CD1c-positive myeloid dendritic cell (primary cell): ENCODE measurements around the gene STK38L.
"Not testable (repeated sequence)": the region's sequence is repeated elsewhere in the genome, so short reads cannot be mapped to it uniquely, and the experiment has no call there.

ENCODE experiments used
- DNase-seq: peaks from one replicate; pipeline ENCODE4 v3.0.0-alpha.2; 2016; ENCODE audit errors: extremely low spot score

STK38L gene

DNA sequence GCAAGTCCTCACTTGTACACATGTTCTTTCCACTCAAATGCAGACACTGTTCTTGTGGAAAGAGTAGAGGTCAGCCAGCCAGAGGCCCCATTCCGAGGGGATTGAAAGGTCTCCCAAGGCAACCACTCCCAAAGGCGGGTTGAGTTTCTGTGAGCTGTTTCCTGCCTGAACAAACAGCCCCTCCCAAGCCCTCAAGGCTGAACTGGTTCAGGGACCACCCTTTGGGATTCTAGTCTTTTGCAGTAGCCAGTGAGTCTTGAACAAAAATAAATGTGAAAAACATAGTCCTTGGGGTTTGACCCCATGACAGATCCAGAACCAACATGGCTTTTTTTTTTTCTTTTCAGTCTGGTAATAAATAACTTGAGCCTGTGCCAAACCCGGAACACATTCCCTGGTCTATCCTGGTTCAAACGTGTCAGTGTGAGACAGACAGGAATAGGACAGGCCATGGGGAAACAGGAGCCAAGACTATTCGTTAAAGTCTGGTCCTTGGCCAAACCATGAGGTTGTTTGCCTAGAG lies 17.6 kb upstream of the STK38L start:
- DNase-seq: no peak

- peak; percentile 55 for DNase-seq
Measured at GRCh38 chr12:27229367-27229766, 14.7 kb upstream of the STK38L start.

GRCh38 chr12:27231374-27231773 lies 12.7 kb upstream of the STK38L start:
- not testable (repeated sequence) for DNase-seq

DNA sequence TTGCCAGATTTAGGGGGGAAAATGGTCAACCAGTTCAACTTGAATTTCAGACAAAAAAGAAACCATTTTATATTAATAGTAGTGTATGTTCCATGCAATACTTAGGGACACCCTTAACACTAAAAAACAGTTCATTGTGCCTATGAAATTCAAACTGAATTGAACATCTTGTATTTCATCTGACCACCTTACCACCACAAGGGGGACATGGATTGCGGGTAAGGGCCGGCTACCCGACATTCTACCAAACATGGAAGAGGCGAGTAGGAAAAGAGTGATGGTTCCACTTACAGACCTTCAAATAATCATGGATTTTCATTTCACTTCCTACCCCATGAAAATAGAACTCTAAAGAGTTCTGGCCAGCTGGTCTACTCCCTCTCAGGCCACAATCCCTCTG lies 10.3 kb upstream of the STK38L start:
- DNase-seq: no peak

DNA sequence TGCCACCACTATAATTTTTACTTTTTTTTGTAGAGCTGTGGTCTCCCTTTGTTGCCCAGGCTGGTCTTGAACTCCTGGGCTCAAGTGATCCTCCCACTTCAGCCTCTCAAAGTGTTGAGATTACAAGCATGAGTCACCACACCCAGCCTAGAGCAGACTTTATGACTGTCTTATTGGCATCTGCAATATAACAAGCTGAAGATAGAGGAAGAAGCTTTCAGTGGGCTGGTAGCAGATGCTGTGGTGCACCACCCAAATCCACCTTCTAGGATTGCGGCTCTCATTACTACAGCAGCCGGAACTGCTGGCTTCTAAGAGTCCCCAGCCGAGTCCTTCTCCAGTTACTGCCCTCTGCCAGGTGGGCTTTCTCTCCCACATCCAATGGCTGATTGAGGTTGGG lies 7.6 kb upstream of the STK38L start:
- DNase-seq: peak; percentile 88

GRCh38 chr12:27237790-27238771 lies 6.0 kb upstream of the STK38L start:
- DNase-seq: peak; percentile 88

DNA sequence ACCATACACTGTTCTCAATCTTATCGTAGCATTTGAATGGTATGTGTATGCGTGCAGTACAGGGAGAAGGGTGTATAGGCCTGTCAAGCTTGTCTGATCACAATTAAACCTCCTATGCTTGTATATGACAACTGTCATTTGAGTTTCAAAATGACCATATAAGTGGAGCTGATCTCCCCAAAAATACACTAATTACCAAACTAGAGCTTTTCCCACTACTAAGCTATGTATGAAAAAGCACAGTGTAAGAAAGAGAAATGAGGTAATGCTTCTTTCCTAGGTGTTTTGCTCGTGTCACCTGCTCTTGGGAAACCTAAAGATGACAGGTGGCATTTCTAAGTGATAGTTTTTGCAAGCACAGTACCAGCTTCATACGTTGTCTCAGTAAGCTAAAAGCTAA lies 1.1 kb upstream of the STK38L start:
- DNase-seq: no peak

- DNase-seq: peak; percentile 63
Measured at GRCh38 chr12:27244689-27245488, 803 bp downstream of the STK38L start.

DNA sequence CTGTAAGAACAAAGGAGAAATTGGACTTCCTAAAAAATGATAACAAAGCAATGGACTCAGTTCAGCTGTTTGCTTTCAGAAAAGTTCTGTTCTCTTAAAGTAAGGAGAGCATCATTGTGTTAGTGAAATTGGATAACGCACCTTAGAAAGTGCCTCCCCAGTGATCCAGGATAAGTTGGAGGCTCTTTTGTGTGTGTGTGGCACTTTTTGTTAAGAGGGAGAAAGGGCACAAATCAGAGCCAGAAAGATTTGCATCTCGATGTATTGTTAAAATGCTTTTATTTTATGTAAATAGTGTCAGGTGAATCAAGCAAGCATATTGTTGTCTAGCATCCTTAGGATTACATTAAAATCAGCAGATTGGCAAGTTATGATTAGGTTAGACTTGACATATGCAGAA lies 2.1 kb downstream of the STK38L start:
- no peak for DNase-seq

GRCh38 chr12:27246774-27247173 lies 2.7 kb downstream of the STK38L start:
- no peak for DNase-seq

DNA sequence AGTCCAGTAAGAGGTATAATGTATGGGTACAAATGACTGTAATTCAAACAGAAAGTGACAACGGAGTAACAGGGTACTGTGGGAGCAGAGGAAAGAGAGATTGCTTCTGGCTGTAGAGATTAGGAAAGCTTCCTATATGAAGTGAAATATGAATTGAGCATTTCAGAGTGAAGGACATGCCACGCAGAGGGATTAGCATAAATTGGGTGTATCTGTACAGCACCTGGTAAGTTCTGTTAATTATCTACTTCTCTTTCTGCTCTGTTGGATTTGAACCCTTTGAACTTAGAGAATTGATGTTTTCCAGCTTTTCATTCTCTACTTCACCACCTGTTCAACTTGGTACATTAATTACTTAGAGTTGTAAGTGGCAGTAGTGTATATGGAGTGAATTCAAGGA lies 8.8 kb downstream of the STK38L start:
- no peak for DNase-seq

DNA sequence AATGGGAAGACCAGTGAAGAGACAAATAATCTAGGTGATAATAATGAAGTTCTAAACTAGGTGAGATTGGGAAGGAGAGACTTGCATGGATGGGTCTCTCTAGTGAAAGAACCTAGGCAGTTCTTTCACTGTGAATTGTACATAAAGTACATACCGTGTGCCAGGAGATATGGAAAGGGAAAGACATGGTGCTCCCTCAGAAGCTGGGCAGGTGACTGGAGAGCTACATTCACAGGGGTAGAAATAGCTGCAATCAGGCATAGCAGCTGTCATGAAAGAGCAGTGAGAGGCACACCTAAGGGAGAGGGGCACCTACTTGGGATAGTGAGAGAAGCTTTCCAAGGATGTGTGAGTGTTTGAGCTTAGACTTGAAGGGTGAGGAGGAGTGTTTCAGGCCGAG lies 9.3 kb downstream of the STK38L start:
- no peak for DNase-seq

DNA sequence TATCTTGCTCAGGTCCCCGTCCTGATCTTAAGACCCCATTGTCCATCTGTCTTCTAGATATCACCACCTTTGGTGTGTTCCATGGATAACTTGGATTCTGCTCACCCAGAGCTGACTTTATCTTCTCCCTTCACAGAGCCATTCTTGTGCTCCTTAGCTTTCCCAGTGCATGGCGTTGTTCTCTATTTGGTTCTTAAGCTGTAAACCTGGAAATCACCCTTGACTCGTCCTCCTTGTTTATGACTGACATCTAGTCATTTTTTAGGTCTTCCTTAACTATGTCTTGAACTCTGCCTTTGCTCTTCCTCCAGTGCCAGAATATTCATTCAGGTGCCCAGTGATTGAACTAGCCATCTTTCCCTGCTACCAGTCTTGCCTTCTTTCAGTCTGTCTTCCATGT lies 11.7 kb downstream of the STK38L start:
- no peak for DNase-seq

DNA sequence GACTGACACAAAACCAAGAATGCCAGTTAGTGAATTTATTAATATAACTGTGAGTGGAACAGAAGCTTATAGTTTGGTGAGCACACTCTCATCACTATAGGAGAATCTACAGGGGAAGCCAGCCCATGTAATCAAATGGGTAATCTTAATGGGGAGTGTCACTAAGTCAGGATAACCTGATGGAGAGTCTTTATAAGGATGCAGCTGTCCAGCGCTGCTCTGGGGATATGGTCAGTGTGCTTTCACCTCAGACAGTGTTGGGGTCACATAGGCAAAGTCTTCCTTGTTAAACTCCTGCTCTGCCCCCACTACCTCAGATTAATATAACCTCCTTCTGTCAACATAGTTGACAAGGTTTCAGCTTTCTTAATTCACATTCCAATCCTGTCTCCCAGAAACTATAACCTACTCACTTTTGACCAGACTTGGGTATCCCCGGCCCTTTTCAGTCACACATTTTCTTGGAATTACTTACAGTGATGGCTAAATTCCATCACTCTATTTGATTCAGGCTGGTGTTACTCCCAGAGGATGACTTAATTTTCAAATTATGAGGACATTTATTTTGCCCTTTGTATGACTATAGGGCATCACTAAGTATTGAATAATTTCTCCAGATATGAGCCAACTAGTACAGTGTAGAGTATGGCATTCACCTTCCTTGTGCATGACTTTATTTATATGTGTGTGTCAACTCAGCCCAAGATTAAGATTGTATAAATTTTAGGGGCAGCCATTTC lies 13.2 kb downstream of the STK38L start:
- DNase-seq: no peak

DNA sequence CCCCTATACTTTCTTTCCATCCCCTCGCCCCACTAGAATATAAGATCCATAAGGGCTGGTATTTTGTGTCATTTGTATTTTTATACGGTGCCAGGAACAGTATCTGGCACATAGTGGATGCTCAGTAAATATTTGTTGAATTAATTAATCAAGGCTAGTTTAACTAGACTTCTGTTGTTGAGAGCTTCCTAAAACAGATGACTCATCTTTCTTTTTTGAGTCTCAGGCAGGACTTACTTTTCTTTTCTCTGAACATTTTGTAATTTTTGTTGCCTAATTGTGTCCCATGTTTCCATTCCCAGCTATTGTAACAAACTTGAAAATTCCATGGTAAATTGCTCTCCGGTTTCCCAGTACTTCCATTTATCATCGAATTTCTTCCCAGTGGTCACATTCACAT lies 16.7 kb downstream of the STK38L start:
- DNase-seq: no peak

DNA sequence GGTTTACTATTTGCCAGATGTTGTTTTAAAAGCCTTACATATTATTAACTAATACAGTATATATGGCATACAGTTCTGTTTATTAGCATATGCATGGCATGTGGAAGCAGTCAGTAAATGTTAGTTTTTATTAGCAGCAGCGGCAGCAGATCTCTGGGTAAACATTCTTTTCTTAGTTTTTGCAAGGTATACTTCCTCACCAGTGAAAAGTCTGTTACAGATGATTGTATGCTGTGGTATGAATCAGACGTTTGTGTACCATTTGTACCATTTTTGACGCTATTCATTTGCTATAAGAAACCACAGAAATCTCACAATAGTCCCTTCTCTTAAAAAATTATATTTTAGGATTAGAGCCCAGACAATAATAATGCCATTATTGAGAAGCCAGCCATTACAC lies 17.8 kb downstream of the STK38L start:
- DNase-seq: no peak

GRCh38 chr12:27270148-27270547 lies 26.1 kb downstream of the STK38L start:
- no peak for DNase-seq

- peak; percentile 50 for DNase-seq
Measured at GRCh38 chr12:27271206-27271605, 27.1 kb downstream of the STK38L start.

DNA sequence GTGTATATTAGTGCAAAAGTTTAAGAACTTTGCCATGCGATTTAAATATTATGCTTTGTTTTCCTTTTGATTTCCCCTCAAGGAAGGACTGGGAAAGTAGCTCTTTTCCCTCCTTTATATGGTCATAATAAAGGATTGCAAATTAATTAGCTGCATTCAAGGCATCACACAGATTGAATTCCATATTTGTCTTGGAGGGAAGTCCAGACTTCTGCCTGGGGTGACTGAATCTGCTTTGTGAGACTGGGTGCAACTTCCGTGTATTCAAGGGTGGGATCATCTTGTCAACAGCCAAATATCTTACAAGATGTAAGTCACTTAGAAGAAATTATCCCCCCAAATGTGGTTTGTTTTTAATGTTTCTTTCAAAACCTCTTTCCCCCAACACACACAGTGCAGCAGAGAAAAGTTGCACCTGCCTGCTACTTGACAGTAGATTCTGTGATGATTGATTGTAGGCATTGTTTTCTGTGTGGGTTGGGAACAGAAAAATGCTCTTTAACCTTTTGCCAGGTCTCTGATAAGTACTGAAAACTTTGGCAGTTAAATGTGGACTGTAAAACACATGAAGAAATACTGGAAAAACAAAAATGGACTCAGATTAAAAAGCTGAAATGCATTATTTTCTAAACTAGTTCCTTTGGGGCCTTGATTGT lies 28.4 kb downstream of the STK38L start:
- DNase-seq: no peak

DNA sequence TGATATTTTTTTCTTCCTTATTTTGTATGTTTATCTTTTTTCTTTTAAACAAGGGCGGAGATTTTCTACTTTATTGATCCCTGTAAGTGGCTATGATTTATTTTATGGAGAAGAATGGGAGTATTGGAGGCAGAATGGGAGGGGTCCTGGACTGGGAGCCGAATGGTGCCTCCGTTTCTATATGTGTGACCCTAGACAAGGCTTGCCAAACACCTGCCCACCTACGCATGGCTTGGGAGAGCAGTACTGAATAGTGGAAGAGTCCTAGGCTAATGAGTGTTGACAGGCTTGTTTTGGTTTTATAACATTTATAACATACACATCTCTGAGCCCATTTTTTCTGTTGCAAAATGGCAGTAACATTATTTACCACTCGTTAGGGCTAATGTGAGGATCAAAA lies 29.0 kb downstream of the STK38L start:
- no peak for DNase-seq

- DNase-seq: no peak
Measured at GRCh38 chr12:27274706-27275105, 30.6 kb downstream of the STK38L start.
